PC-3 (cell line): ENCODE measurements around the gene TTLL9. TPM values are rescaled to one million over a fixed set of nuclear protein-coding genes. Genes with fewer than 3 reads are reported as not detected.

Experiments used
- ATAC-seq: fragments of 200-7000 bp; cut with Tn5 transposase; 2 replicates; pipeline ENCODE4 v1.9.1; 2020; ENCODE audit warnings: mild to moderate bottlenecking, moderate library complexity
- BruUV-seq: library from RNA; stranded (reverse); fragments of 400-500 nt; replicated peaks from 2 replicates; lab custom pipeline; 2021; lab: Mats Ljungman, UMichigan
- CTCF ChIA-PET: fragments of 300-600 bp; sonication (Branson Sonifier 250); formaldehyde crosslinking; loops from one replicate; lab custom pipeline; 2022; ENCODE audit warnings: antibody characterized with exemption; lab: Charles Lee
- POLR2A ChIA-PET: fragments of 300-600 bp; sonication (Branson Sonifier 250); formaldehyde crosslinking; loops from one replicate; lab custom pipeline; 2022; ENCODE audit warnings: antibody characterized with exemption; ENCODE audit not compliant: unreplicated experiment; lab: Charles Lee
- DNase-seq: peaks from one replicate; pipeline ENCODE4 v3.0.0-alpha.2; 2015
- H2AFZ ChIP-seq: fragments of 300-600 bp; sonication (generic); 2 replicates; pipeline ENCODE4 v1.6.0; 2016; ENCODE audit warnings: antibody characterized with exemption, low read length
- H3F3A ChIP-seq: fragments of 300-600 bp; sonication (generic); one replicate; pipeline ENCODE4 v1.6.0; 2017; ENCODE audit warnings: antibody characterized with exemption, low read length, control low read depth, mild to moderate bottlenecking; ENCODE audit not compliant: unreplicated experiment
- H3K27ac ChIP-seq: fragments of 300-600 bp; sonication (generic); 2 replicates; pipeline ENCODE4 v1.5.1; 2016; ENCODE audit warnings: mild to moderate bottlenecking, low read length
- H3K27me3 ChIP-seq: fragments of 300-600 bp; sonication (generic); 2 replicates; pipeline ENCODE4 v1.6.1; 2016; ENCODE audit warnings: low read length, mixed read lengths
- H3K36me3 ChIP-seq: fragments of 300-600 bp; sonication (generic); 2 replicates; pipeline ENCODE4 v1.6.1; 2016; ENCODE audit warnings: low read depth, mixed run types, low read length, mixed read lengths
- H3K4me1 ChIP-seq: fragments of 300-600 bp; sonication (generic); 2 replicates; pipeline ENCODE4 v1.5.1; 2016; ENCODE audit warnings: low read length; ENCODE audit not compliant: insufficient read depth
- H3K4me2 ChIP-seq: fragments of 300-600 bp; sonication (generic); 2 replicates; pipeline ENCODE4 v1.6.0; 2016; ENCODE audit warnings: low read length
- H3K4me3 ChIP-seq: fragments of 300-600 bp; sonication (generic); 2 replicates; pipeline ENCODE4 v1.5.1; 2016; ENCODE audit warnings: mild to moderate bottlenecking, low read length, mixed read lengths
- H3K79me2 ChIP-seq: fragments of 300-600 bp; sonication (generic); 2 replicates; pipeline ENCODE4 v1.6.1; 2017; ENCODE audit warnings: low read length, mixed read lengths
- H3K9ac ChIP-seq: fragments of 300-600 bp; sonication (generic); 2 replicates; pipeline ENCODE4 v1.6.0; 2016; ENCODE audit warnings: mild to moderate bottlenecking, low read length
- H3K9me2 ChIP-seq: fragments of 300-600 bp; sonication (generic); replicated peaks from 2 replicates; pipeline ENCODE4 v1.6.1; 2016; ENCODE audit warnings: mixed run types, low read length, mixed read lengths
- H3K9me3 ChIP-seq: fragments of 300-600 bp; sonication (generic); 2 replicates; pipeline ENCODE4 v1.6.1; 2016; ENCODE audit warnings: low read length, mixed read lengths
- H4K20me1 ChIP-seq: fragments of 300-600 bp; sonication (generic); 2 replicates; pipeline ENCODE4 v1.6.1; 2016; ENCODE audit warnings: low read length, mixed read lengths
- CTCF ChIP-seq: fragments of 300-600 bp; sonication (generic); conservative IDR thresholded peaks from 2 replicates; pipeline ENCODE4 v1.5.1; 2017; ENCODE audit warnings: antibody characterized with exemption, low read depth, mild to moderate bottlenecking, low read length
- EZH2 ChIP-seq: fragments of 300-600 bp; sonication (generic); IDR thresholded peaks from one replicate; pipeline ENCODE4 v1.6.1; 2017; ENCODE audit warnings: antibody characterized with exemption, mild to moderate bottlenecking, low read length; ENCODE audit not compliant: unreplicated experiment
- EZH2phosphoT487 ChIP-seq: fragments of 300-600 bp; sonication (generic); IDR thresholded peaks from 2 replicates; pipeline ENCODE4 v1.6.1; 2018; ENCODE audit warnings: mild to moderate bottlenecking, antibody characterized with exemption, low read length, borderline replicate concordance
- intact Hi-C: fragments of 100-400 bp; cut with micrococcal nuclease; formaldehyde crosslinking; loops from 2 replicates; pipeline ENCODE4 v1.9.0; 2023
- total RNA-seq: library from RNA; depleted of rRNA; stranded (reverse); fragments of >200 nt; gene quantifications from 2 replicates; pipeline ENCODE4 v1.2.3, GENCODE V29; 2014

Gene TTLL9
- total RNA-seq, 1 experiment from 2014 or later = not detected

- DNase-seq = no peak
- Histone ChIP-seq H3K9me2 (no peaks in the 10 kb centered on the region), H3K27me3 (no peaks in the 10 kb centered on the region), H3F3A (no peaks in the 10 kb centered on the region), H3K79me2 (no peaks in the 10 kb centered on the region), H3K9ac (no peak overlapping the region), H2AFZ (no peak overlapping the region), H4K20me1 (no peaks in the 10 kb centered on the region), H3K27ac (no peak overlapping the region), H3K36me3 (peaks cover 5% of the 10 kb centered on the region; the same call in 1 of the 2 replicates), H3K4me1 (no peaks in the 10 kb centered on the region), H3K9me3 (no peaks in the 10 kb centered on the region), H3K4me2 (no peak overlapping the region), H3K4me3 (no peak overlapping the region)
- no TSS peak for BruUV-seq
- TF ChIP-seq CTCF = no peak
- no peak for TF ChIP-seq EZH2
- TF ChIP-seq EZH2phosphoT487 = no peak
- ChIA-PET CTCF (no interaction called here), POLR2A (interaction anchor here (0.7 kb wide), 2 partner anchors 14 to 334 kb away, joined by 3 to 5 read pairs; no protein-coding TSS in a partner anchor)
- ATAC-seq = no peak
- intact Hi-C loops = no loop called here
These were observed 69.2 kb downstream of the TTLL9 start for GRCh38 chr20:31939661-31940060.

GRCh38 chr20:31943052-31943471 is 72.6 kb downstream of the TTLL9 start:
- Histone ChIP-seq H3F3A (no peaks in the 10 kb centered on the region), H3K9me2 (no peaks in the 10 kb centered on the region), H3K4me2 (no peak overlapping the region), H4K20me1 (no peaks in the 10 kb centered on the region), H3K9me3 (no peaks in the 10 kb centered on the region), H3K79me2 (no peaks in the 10 kb centered on the region; the same call in 1 of the 2 replicates), H3K4me1 (no peaks in the 10 kb centered on the region), H3K9ac (no peak overlapping the region), H3K4me3 (no peak overlapping the region), H3K27me3 (no peaks in the 10 kb centered on the region), H3K27ac (no peak overlapping the region), H3K36me3 (peaks cover 35% of the 10 kb centered on the region), H2AFZ (no peak overlapping the region)
- intact Hi-C loops = no loop called here
- no peak for TF ChIP-seq CTCF
- no peak for TF ChIP-seq EZH2
- no peak for TF ChIP-seq EZH2phosphoT487
- ChIA-PET CTCF (no interaction called here), POLR2A (no interaction called here)
- DNase-seq = no peak
- BruUV-seq = no TSS peak
- ATAC-seq = no peak

DNA sequence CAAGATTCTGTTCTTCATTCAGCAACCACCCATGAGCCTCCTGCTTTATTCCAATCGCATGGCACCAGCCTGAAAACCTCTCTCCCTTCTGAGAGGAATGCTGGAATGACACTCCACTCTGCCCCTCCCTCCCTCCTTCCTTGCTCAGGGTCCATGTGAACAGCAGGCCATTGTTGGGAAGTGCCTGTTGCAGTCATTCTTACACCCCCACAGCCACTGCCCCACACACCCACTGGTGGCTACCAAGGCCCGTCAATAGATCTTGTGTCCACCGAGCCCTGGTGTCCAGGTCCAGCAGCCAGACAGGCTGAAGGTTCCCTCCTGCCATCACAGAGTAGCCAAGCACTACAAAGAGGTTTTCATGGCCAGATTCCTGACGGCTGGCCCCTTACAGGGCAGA is 74.9 kb downstream of the TTLL9 start:
- CTCF ChIA-PET = interaction anchor here (0.5 kb wide), 1 partner anchor 49 kb away, joined by 5 read pairs; no protein-coding TSS in a partner anchor
- ATAC-seq = no peak
- Histone ChIP-seq H3K4me3 (no peak overlapping the region), H3K9ac (no peak overlapping the region), H2AFZ (no peak overlapping the region), H3K36me3 (peaks cover 49% of the 10 kb centered on the region), H4K20me1 (peaks cover 1% of the 10 kb centered on the region; the same call in 1 of the 2 replicates), H3K27me3 (no peaks in the 10 kb centered on the region), H3F3A (no peaks in the 10 kb centered on the region), H3K4me2 (no peak overlapping the region), H3K27ac (no peak overlapping the region), H3K4me1 (peaks cover 1% of the 10 kb centered on the region), H3K9me2 (no peaks in the 10 kb centered on the region), H3K79me2 (peaks cover 9% of the 10 kb centered on the region), H3K9me3 (no peaks in the 10 kb centered on the region)
- POLR2A ChIA-PET = no interaction called here
- no peak for DNase-seq
- intact Hi-C loops = no loop called here
- no TSS peak for BruUV-seq
- TF ChIP-seq EZH2phosphoT487 (no peak), EZH2 (no peak), CTCF (no peak)
